Measurements from ENCODE around the gene OXGR1. TPM values are rescaled to one million over a fixed set of nuclear protein-coding genes. Genes with fewer than 3 reads are reported as not detected.

OXGR1 gene
- total and polyA plus RNA-seq, 2 donors (not counting 3 experiments of a cell fraction or from before 2014, with no cell fraction given): not detected

DNA sequence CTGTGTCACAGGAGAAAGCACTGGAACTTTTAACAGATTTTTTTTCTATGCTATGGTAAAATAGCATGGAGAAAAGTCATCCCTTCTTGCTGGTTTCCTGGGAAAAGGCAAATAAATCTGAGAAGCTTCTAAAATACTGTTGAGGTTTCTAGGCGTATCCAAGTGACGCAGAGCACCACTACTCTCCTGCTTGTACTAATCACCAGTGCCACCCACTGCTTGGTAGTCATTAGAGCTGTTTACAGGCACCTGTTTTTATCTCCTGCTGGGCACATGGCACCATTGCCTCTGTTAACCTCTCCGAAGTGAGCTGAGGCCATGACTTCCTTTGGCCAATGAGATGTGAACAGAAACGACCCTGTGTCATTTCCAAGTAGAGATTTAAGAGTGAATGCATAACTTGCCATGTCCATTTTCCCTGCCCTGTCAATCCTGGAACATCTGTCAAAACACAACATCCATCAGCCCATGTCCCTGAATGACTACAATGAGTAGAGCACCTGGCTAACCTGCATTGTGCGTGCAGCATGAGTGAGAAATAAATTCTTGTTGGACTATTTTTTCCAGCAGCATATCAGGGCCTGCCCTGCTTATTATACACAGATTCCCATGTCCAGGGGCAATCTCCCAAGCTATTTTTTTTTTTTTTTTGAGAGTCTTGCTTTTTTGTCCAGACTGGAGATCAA, 17.3 kb upstream of the OXGR1 start:
- Histone ChIP-seq H3K27me3 (ENCODE audit: control insufficient read depth in 2 of 2, insufficient read depth in 2 of 2, low read length in 2 of 2) (peaks cover 20 to 28% of the 10 kb centered on the region in 2 experiments), H3K36me3 (ENCODE audit: control insufficient read depth in 2 of 2, extremely low read depth in 1 of 2, insufficient read depth in 2 of 2, low read length in 2 of 2) (no peaks in the 10 kb centered on the region), H3K9me3 (replicated peaks; ENCODE audit: control insufficient read depth, insufficient read depth, low read length) (no peaks in the 10 kb centered on the region), H3K4me3 (replicated peaks in 1 of 3; ENCODE audit: insufficient read depth in 1 of 3, low read depth in 1 of 3, low read length in 3 of 3) (no peak overlapping the region), H4K20me1 (replicated peaks; ENCODE audit: control insufficient read depth, extremely low read depth, insufficient read depth, low read length) (no peaks in the 10 kb centered on the region), H3K79me2 (ENCODE audit: control insufficient read depth, insufficient read depth, low read length) (no peaks in the 10 kb centered on the region), H3K9me1 (replicated peaks; ENCODE audit: control insufficient read depth, extremely low read depth, insufficient read depth, low read length) (no peaks in the 10 kb centered on the region), H3K4me2 (ENCODE audit: insufficient read depth, low read length) (no peak overlapping the region), H3K4me1 (ENCODE audit: control insufficient read depth, extremely low read depth, insufficient read depth, low read length) (no peaks in the 10 kb centered on the region), H3K27ac (ENCODE audit: insufficient read depth, low read depth, low read length) (no peak overlapping the region), H2AFZ (ENCODE audit: low read depth, low read length) (no peak overlapping the region), H3K9ac (replicated peaks; ENCODE audit: extremely low read depth, insufficient read depth, low read length) (no peak overlapping the region)
- TF ChIP-seq, protein P1, sequence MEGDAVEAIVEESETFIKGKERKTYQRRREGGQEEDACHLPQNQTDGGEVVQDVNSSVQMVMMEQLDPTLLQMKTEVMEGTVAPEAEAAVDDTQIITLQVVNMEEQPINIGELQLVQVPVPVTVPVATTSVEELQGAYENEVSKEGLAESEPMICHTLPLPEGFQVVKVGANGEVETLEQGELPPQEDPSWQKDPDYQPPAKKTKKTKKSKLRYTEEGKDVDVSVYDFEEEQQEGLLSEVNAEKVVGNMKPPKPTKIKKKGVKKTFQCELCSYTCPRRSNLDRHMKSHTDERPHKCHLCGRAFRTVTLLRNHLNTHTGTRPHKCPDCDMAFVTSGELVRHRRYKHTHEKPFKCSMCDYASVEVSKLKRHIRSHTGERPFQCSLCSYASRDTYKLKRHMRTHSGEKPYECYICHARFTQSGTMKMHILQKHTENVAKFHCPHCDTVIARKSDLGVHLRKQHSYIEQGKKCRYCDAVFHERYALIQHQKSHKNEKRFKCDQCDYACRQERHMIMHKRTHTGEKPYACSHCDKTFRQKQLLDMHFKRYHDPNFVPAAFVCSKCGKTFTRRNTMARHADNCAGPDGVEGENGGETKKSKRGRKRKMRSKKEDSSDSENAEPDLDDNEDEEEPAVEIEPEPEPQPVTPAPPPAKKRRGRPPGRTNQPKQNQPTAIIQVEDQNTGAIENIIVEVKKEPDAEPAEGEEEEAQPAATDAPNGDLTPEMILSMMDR (IDR thresholded peaks at IDR 0.05; ENCODE audit: extremely low read depth in 1 of 2, insufficient read depth in 1 of 2, low read depth in 1 of 2, low read length in 2 of 2): no peak
- no peak for TF ChIP-seq GATA2 (IDR thresholded peaks at IDR 0.05; ENCODE audit: insufficient read depth, insufficient read length, low read depth, low read length)
- no peak for TF ChIP-seq POLR2AphosphoS5 (IDR thresholded peaks at IDR 0.05; ENCODE audit: insufficient read depth, low read depth, low read length)
- TF ChIP-seq, protein P2, sequence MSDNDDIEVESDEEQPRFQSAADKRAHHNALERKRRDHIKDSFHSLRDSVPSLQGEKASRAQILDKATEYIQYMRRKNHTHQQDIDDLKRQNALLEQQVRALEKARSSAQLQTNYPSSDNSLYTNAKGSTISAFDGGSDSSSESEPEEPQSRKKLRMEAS (IDR thresholded peaks at IDR 0.05; ENCODE audit: insufficient read depth, insufficient read length): no peak
- no peak for TF ChIP-seq FOS (IDR thresholded peaks at IDR 0.05; ENCODE audit: borderline replicate concordance, insufficient read depth, low read length)
- intact Hi-C loops (cut with micrococcal nuclease): no loop called here
- no peak for FAIRE-seq
- no peak for DNase-seq (ENCODE audit: low read depth, low spot score)
- ChIA-PET CTCF (no interaction called here), POLR2A (interaction anchor here (0.6 kb wide), 1 partner anchor 476 kb away, joined by 3 read pairs; no protein-coding TSS in a partner anchor)
- dilution Hi-C loops (cut with MboI; ENCODE audit: extremely low pct_ligation_motif_present, low sequenced_read_pairs): no loop called here
- no TSS peak for BruUV-seq (replicated peaks)
